ENCODE measurements around the gene KCNAB2.
A peak's percentile ranks its signal among the peaks of the same experiment; 100 is the strongest.

Gene KCNAB2

GRCh38 chr1:6099787-6100765, 54.4 kb downstream of the KCNAB2 start:
- no peak for DNase-seq

DNA sequence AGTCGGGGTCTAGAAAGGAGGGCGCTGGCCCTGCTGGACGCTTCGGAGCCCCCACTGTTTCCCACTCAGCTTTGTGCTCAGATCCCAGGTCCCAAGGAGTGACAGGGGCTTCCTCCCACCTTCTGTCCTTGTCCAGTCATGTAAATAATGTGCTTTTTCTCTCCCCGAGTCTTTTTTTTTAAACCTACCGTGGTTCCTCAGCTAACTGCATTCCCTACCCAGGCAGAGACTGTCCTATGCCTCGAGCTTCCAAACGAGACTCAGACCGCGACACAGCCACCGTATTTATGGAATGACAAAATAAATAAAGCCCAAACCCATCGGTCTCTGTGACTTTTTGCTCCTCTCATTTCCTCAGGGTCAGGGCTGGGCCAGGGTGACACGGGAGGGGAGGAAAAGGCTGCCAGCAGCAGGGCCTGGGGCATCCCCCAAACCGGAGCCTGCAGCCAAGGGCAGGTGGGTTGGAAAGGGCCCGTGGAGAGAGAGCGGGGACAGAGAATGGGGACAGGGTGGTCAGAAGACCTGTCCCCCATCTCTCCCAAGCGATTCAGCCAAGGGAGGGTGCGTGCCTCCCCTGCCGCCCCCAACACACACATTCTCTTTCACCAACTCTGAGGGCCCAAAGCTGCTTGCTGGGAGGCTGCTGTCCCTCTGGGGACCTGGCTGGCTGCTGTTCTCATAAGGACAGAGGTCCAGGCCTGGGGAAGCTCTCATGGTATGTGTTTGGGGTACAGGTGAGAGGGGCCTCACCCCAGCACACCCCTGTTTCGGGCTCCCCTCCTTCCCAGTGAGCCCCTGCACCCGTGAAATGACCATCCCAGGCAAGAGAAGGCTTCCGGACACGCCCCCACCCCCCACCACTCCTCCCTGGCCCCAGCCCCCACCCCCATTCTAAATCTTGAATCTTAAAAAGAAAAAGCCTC, 55.4 kb downstream of the KCNAB2 start:
- DNase-seq: no peak

DNA sequence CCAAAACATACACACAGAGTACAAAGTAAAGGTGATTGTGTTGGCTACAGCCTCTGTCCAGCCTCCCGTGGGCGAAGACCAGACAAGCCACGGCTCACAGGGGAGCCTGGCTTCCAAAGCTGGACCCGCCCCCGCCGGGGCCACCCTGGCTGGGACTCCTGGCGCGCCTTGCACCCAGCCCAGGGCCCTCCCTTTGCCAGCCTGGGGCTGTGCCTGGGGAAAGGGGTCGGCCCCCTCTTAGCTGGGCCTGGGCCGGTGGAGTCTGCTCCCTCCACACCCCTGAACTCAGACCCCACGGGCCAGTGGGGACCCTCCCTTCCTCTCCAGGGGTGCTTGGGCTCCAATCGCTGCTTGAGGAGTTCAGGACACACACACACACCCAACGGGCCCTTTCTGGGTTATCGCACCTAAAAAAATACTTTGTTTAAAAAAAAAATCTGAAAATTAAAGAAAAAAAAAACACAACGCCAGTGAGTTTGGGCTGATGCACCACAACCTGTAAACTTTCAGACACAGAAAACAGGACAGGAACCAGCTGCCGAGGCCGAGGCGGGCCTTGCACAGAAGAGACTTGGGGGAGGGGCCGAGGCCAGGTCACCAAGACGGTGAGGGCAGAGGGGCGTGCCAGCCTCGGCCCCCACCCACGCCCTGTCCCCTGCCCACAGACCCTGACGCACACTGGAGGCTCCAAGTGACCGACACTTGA, 56.3 kb downstream of the KCNAB2 start:
- peak; percentile 19 for DNase-seq

GRCh38 chr1:6102532-6102845, 56.8 kb downstream of the KCNAB2 start:
- no peak for DNase-seq

- DNase-seq: peak; percentile 40
These were observed 57.6 kb downstream of the KCNAB2 start for GRCh38 chr1:6103111-6103853.

DNA sequence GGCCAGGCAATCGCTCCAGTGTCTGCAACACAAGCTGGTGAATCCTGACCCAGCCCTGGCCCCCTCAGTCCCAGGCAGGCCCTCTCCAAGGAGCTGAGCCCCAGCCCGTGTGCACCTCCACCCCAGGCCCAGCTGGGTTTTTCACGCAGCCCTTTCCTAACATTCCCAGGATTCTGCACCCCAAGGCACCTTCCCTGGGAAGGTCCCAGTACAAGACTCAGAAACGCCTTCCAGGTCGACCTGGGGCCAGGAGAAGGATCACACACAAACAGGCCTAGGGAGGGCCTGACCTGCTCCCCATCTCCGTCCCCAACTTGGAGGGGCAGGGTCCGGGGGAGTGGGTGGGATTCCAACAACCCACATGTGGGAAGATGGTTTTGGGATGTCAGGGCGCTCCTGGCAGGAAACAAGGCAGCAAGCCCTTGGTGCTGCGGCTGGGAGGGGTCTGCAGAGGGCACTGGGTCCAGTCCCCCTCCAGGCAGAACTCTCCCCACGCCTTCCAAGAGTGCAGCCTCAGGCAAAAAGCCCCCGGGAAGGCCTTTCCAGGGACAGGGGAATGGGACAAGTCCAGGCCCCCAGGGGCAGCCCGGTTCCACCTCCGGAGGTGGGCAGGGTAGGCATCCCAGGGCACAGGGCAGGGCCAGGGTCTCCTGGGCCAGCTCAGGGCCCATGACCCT, 58.3 kb downstream of the KCNAB2 start:
- no peak for DNase-seq

GRCh38 chr1:6104631-6105030, 58.9 kb downstream of the KCNAB2 start:
- DNase-seq: peak; percentile 36

DNA sequence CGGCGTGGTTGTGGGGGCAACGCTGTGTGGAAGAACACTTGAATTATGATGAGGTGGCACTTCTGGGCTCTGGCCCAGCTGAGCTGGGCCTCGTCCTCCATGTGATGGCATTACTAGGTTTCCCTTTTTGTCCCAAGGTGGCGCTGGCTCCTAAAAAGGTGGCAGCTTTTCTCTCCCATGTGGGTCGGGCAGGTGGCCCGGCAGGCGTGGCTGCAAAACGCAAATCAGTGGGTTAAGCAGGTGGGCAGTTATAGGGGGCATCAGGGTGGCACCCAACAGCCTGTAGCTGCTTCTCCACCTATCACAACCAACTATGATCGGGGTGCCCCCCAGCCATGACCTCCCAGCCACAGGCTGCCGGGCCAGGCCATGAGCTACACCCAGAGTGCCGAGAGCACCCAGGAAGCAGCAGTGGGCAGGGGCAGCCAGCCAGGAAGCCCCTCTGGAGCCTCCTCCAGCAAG, 59.6 kb downstream of the KCNAB2 start:
- no peak for DNase-seq

DNA sequence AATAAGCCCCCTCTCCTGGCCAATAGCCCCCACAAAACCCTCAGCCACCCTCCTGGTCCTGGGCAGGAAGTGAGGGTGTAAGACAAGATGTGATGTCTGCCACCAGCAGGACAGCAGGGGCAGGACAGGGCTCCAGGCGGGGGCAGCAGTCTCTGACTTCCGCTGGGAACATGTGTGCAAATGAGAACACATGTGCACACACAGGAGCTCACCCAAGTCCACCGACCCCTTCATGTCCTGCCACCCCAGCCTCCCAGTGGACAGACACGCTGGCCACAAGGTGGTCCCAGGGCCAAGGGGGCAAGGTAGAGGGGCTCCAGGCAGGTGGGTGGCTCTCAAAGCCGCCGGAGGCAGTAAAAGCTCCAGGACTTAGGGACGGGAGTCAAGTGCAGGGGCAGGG, 60.1 kb downstream of the KCNAB2 start:
- DNase-seq: peak; percentile 43

GRCh38 chr1:6106321-6106731, 60.6 kb downstream of the KCNAB2 start:
- DNase-seq: peak; percentile 21

- no peak for DNase-seq
These were observed 61.3 kb downstream of the KCNAB2 start for GRCh38 chr1:6106977-6107376.

- DNase-seq: no peak
These were observed 62.0 kb downstream of the KCNAB2 start for GRCh38 chr1:6107409-6108356.

GRCh38 chr1:6108476-6108875, 62.8 kb downstream of the KCNAB2 start:
- peak; percentile 6 for DNase-seq

DNA sequence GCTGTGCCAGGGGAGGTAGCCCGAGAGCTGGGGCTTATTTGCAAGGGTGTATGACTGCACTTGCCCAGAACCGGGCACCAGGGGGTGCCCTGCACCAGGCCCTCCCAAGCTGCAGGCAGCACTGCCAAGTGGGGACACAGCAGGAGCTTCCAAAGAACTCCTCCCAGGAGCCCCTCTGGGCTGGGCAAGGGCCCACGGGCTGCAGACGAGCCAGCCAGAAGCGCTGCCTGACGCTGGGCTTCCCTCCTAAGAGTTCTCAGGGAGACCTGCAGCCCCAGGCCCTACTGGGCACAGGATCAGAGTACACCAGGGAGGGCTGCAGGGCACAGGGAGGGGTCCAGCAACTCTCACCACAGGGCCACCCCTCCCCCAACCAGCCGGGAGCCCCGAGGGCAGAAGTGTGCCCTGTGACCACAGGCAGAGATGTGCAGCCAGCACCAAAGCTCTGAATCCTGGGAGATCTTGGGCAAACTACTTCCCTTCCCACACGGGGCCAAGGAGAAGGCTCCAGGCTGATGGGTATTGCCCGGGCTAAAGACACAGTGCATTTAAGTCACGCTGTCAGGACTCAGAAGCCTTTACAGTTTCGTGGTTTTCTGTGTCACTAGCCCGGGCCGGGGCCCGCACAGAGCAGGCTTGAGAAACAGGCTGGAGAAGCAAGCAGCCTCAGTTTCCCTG, 63.4 kb downstream of the KCNAB2 start:
- peak; percentile 38 for DNase-seq

- peak; percentile 12 for DNase-seq
These were observed 64.0 kb downstream of the KCNAB2 start for GRCh38 chr1:6109688-6110087.

- no peak for DNase-seq
These were observed 64.6 kb downstream of the KCNAB2 start for GRCh38 chr1:6110326-6110725.

- DNase-seq: no peak
These were observed 65.9 kb downstream of the KCNAB2 start for GRCh38 chr1:6111571-6111970.

- DNase-seq: no peak
These were observed 66.5 kb downstream of the KCNAB2 start for GRCh38 chr1:6111991-6112689.

DNA sequence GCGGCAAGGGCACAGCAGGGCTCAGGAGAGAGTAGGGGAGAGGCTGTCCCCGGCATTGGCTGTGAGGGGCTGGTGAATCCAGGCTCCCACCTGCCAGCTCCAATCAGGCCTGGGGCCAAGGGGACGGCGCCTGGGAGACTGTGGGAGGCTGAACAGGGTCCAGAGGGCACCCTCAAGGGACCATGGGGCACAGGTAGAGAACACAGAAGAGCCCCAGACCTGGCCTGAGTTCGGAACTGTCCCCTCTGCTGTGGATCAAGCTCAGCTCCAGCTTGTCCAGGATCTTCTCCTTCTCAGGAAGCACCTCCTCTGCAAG, 67.0 kb downstream of the KCNAB2 start:
- DNase-seq: no peak
